GM21390 (cell line): ENCODE data around the gene HIBADH.
"Not testable (repeated sequence)": the region's sequence is repeated elsewhere in the genome, so short reads cannot be mapped to it uniquely, and the experiment has no call there.

Source experiments
- ATAC-seq: cut with Tn5 transposase; IDR thresholded peaks from one replicate; pipeline ENCODE4 v1.9.1; 2021; ENCODE audit not compliant: unreplicated experiment

The HIBADH gene

DNA sequence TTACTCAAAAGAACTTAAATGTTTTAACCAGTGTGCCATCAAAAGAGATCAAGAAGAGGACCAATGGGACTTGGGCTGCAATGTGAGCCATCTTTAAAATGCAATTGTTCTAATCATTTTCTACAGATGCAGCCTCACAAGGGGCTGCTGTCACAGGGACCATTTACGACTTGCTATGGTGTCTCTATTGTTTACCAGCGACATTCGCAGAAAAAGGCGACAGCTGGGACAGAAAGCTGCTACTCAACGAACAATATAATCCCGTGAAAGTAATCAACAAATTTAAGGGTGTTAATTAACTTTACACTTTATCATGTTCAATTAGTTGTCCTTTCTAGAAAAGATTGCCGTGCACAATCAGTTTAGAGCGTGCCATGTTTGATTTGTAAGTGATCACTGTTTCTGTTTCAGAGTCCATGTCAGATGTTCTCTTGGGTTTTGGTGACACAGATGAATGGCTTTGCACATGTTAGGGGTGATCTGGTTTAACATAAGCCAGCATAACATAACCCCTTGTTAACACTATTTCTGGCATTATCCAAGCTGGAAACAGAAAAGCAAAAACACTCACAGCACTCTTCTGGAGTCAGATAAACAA lies 110.8 kb downstream of the HIBADH start:
- ATAC-seq = no peak

DNA sequence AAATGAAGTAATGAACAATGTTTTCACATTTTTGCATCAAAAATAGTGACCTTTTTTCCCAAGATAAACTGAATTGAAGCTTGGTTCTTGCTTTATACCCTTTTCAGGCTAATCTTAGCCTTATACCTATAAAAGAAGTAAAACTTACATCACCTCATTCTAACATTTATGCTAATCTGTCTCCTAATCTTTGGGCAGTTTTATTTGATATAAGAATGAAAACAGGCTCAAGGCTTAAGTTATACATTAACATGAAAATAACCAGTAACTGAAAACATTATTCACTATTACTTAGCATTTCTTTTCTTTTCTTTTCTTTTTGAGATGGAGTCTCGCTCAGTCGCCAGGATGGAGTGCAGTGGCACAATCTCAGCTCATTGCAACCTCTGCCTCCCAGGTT lies 113.1 kb downstream of the HIBADH start:
- no peak for ATAC-seq

DNA sequence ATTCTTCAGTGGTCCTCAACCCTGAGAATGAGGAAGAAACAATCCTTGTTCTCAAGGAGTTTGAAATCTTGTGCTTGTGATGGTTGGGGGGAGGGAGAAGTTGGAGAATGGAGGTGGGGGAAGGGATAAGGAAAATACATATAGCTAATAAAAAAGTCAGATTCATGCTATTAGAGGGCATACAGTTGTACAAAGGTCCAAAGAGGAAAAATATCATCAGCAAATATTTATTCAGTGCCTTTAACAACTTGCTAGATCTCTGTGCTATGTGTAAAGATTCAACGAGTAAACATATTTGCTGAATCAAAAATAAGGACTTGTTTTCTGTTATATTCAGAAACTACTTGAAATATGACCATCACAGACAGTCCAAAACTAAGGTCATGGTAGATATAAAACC lies 114.4 kb downstream of the HIBADH start:
- no peak for ATAC-seq

DNA sequence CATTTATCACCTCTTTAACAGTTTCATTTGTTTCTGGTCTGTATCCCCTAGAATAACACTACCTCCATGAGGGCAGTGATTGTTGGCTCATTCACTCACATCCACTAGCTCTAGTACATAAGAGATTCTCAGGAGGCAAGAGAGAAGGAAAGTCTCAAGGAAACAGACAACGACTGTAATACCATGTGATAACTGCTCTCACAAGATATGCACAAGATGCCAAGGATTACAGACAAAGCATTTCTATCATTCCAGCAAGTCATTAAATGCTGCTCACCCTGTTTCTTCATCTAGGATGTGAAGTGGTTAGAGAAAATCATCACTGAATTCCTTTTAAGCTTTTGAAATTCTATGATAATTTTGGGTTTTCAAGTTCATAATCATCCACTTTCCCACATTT lies 115.3 kb downstream of the HIBADH start:
- no peak for ATAC-seq

DNA sequence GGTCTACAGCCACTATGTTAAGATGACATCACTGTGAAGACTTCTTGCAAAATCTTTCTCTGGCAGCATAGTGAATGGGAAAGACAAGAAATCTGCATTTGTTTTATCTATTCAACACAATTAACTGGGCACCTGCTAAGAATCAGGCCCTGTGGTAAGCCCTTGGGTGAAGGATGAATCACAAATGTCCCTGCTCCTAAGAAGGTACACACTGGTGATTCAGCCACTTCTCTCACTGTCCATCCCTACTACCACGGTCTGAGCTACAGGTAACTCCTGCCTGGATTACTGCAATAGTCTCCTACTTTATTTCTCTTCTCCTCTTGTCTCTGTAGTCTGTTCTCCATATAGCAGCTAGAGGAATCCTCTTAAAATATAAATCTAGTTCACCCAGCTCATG lies 116.1 kb downstream of the HIBADH start:
- ATAC-seq = no peak

DNA sequence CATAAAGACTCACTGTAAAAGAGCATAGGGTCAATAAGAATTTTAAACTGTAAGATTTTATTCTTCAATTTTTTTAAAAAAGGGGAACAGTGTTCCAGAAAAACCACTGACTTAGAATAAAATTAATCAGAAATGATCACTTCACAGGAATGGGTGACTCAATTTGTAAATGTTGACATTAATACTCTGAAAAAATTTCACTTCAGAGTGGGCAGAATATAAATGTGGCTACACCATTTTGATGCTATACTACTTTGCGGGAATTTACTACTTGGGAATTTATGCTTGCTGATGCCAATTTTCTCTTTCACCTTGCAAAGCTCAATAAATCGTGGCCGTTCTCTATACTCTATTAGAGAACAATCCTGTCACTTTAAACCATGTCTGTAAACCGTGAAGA lies 126.9 kb downstream of the HIBADH start:
- no peak for ATAC-seq

DNA sequence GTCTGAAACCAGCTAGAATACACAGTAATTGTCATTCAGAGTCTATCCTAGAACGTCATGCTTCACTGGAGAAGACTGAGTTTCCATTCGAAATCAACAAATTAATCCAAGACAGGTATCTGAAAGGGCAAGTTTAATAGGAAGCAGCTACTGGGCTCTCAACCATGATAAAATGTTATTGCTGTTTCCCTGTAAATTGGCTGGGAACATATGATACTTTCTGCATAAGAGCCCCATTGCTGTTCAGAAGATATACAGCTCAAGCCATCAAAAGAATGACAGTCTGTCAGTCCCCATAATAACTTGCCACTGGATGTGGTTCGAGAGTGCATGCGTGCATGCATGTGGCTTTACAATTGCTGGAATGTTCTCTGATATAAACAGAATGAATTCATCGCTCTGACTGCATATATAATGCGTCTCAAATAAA lies 129.0 kb downstream of the HIBADH start:
- no peak for ATAC-seq

DNA sequence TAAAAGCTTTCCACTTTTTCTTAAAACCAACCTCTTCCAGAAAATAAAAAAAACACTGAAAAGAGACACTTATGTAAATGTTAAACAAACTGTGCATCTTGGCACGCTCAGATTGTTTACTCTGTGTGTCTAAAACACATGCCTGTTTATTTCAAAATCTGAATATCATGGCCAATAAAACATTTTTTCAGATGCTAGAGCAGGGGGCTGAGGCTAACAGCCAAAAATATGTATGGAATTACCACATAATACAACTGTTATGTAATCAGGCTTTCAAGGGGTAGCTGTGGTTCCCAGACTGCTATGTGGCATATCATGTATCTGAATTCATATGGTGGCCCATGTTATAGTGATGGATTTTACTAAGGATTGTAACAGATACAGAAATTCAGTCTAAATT lies 130.4 kb downstream of the HIBADH start:
- ATAC-seq = no peak

DNA sequence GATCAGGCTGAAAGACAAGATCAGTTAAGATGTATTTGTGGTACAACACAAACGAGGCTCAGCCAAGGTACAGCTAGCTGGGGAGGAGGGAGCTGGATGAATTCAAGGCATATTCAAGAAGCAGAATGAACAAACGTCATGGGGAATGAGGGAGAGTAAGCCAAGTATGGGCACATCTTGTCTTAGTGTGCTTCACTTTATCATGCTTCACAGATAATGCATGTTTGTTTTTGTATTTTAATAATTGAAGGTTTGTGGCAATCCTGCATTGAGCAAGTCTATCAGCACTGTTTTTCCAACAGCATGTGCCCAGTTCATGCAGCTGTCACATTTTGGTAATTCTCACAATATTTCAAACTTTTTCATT lies 135.4 kb downstream of the HIBADH start:
- no peak for ATAC-seq

DNA sequence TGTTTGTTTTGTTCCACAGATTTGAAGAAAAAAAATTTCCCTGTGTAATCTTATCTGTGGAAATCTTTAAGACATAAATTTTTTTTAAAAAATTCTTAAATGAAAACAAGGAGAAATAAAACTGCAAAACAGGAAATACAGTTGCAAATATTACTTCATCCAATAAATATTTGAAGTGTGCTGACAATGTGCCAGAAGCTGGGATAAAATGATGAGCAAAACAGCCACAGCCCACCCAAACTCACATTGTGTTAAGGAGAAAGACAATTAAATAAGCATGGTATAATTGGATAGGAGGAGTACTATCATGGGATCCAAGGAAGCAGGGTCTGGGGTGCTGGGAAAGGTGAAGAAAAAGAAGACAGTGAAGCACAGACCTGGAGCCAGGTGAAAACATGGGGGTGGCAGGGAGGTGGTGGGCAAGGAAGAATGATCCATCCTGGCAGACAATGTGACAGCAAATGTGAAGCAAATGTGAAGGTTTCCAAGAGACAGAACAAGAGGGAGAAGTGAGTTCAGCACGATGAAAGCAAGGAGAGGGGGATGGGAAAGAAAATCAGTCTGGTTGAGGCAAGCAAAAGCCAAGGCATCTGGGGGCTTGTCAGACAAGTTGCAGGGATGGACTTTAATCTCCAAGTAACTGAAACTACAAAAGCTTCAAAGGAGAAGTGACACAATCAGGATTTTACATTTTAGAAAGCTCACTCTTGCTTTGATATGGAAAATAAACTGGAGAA lies 135.9 kb downstream of the HIBADH start:
- no peak for ATAC-seq

DNA sequence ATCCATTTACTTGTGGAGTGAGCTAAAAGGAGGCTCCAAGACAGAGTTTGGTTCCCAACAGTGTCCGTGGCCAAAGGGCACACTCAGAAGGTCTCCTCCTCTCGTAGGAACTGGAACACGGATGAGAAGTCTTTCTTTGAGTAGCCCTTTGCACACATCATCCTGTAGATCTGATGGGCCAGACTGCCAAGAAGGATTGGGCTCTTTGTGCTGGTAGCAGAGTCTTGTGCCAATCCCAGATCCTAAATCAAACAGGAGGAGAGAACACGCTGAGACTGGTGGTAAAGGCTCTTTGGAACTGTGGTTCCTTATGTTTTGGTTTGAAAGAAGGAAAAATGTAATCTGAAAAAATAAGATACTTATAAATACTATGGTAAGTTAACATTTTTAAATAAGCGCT lies 136.6 kb downstream of the HIBADH start:
- no peak for ATAC-seq

DNA sequence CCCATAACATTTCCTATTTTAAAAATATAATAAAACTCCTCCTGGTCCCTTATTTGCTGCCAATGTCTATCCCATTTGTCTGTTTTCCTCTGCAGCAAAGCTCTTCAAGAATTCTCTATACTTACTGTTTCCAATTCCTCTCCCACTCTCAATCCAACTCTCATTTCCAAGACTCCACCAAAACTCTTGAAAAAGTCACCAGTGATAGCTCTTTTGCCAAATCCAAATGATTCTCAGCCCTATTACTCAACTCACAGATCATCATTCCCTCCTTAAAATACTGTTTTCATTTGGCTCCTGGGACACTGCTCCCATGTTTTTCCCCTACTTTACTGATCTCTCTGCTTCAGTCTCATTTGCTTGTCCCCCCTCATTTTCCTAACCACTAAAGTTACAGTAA lies 139.4 kb downstream of the HIBADH start:
- ATAC-seq = no peak

DNA sequence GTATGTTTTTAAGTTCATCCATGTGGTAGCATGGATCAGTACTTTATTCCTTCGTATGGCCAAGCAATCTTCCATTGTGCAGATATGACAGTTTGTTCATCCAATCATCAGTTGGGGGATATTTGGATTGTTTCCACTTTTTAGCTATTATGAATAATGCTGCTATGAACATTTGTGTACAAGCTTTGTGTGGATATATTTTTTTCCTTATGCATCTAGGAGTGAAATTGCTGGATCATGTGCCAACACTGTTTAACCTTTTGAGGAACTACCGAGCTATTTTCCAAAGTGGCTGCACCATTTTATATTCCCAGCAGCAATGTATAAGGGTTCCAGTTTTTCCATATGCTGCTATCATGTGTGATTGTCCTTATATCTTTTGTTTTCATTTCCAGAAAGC lies 140.1 kb downstream of the HIBADH start:
- no peak for ATAC-seq

DNA sequence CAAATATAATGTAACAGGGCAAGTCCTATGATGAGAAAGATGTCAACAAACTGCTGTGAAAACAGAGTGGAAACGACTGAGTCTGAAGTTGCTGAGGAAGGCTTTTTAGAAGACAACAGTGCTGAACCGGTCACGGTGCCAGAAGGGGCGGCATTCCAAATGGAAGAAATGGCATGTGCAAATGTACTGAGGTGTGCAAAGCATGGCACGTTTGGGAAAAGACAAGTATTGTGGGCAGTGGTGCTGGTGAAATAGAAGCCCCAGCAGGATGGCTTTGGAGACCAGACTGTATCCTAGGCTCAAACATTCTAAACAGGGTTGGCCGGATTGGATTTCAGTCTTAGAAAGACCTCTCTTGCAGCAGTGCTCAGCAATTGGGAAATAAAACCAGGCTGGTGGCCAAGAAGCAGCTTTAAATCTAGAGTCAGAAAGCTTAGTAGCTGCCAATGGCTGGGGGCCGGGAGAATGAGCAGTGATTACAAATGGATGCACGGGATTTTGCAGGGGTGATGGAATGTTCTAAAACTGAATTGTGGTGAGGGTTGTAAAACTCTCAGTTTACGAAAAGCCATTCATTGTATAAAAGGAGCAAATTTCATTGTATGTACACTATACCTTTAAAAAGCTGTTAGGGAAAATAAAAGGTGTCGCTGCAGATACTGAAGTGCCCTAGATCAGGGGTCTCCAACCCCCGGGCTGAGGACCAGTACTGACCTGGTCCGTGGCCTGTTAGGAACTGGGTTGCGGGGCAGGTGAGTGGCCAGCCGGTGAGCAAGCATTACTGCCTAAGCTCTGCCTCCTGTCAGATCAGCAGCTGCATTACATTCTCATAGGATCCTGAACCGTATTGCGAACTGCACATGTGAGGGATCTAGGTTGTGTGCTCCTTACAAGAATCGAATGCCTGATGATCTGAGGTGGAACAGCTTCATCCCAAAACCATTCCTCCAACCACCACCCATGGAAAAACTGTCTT lies 141.6 kb downstream of the HIBADH start:
- no peak for ATAC-seq

DNA sequence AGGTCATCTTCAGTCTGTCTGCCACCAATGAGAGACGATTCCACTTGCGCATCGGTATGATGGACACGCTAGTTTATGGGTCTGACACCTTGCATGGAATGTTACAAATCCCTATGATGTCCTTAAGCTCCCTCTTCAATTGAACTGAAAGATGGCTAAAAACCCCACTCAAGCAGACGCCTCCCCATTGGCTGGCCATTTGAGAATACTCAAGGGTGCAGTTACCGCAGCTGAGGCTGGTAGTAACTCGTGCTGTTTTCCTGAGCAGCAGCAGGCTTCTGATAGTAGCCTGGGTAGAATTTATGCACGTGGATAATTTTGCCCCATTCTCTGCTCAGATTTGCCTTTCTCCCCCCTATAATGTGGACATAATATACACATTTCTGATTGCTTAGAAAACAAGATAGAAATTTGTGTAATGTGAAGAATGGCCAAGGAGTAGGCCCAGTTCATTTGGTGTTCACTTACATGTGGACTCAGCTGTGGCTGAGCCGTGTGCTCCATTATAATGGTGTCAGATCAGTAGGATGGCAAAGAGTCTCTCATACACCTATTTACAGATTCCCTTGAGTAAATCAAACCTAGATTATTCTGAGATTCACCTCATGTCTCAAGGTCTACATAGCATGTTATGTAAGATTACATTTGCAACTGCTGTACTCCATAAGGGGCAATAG lies 142.8 kb downstream of the HIBADH start:
- ATAC-seq = no peak

DNA sequence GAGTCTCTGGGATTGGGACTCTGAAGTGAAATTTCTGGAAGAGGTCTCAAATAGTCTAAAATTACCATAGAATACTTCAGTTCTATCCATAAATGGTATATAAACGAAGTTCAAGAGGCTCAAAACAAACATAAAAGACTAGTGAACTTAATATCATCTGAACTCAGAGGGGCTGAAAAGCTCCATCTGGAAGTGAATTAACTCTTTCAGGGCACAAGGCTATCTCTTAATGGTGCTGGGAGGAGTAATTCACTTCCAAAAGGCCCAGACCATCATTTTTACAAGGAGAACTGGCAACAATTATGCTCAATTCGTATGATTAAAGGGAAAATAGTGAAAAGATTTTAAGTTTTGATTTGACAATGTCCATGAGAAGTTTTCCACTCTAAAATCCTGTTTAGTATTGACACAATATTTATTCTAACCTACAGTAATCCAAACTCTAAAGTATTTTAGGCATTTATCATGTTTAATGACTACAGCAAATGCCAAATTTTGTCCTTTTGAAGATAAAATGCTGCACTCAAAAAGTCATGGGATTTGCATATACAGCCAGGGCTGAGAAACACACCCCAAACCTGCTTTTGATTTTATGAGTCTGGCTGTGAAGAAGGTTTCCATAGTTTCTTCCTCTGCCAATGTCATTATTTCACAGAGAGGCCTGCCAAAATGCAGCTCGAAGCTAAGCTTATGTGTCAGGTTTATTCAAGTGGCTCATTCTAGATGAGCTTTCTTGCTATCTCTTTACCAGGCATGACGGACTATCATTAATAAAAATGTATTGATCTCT lies 143.9 kb downstream of the HIBADH start:
- ATAC-seq = no peak

DNA sequence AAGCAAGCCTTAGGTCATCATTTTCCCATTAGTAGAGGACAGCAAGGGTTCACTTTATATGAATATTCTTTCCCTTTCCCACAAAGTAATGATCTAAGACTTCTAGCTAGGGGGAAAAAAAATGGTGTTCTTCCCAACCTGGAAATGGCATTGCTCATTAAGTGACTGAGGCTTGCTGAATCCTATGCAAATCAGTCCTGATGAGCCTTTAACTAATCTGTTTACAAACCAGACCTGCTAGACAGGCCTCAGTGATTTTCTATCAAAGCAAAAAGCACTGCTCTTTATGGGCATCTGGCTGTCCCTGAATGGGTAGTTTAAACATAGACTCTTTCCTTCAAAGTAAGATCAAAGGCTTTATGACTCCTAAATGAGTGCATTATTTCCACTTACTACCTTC lies 146.3 kb downstream of the HIBADH start:
- ATAC-seq = no peak

DNA sequence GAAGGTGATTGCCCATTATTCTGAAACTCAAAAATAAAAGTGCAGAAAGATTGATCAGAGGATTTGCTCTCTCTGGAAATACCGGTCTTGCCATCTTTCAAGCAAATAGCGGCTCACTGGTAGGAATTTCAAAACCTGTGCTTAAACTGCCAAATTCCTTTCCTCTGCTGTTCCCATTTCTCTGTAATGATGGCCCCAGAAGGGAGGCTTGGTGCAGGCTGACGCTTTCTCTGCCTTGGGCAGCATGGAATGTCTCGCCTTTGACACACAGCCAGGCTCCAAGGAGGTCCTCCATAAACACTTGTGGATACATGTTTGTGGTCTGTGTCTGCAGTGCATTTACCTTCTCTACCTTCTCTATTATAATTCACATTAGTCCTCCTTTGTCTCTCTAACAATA lies 146.8 kb downstream of the HIBADH start:
- ATAC-seq = no peak

DNA sequence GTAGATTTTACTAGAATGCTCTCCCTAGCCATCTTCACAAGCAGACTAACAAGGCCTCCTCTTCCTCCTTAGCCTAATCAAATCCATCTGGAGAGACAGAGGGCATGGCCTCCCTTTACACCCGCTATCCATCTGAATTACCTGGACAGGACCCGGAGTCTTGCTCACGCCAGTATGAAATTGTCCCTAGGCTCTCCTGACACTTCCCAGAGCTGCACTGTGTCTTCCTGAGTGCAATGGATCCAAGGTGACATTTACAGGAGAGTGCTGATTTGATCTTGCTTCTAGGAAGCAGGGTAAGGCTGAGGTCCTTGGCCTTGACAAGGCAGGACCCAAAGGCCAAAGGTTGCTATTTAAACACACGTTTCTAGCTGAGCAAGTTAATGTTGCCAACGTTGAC lies 147.8 kb downstream of the HIBADH start:
- no peak for ATAC-seq

DNA sequence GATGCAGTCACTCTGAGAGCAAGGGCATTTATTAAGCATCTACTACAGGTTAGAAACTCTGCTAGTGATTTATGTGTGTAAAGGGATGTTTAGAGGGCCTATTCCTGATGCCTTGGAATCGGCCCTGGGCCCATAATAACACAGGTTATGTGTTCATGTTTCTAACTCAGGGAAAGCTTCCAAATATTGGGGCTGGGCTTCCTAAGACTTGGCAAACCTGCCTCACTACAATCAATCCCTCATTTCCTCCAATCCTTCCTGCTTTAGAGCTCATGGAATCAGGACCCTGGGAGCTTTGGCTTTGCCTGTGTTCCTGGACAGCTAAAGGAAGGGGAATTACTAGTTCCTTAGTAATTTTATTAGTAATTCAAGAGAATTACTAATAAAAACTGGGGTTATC lies 148.8 kb downstream of the HIBADH start:
- no peak for ATAC-seq

DNA sequence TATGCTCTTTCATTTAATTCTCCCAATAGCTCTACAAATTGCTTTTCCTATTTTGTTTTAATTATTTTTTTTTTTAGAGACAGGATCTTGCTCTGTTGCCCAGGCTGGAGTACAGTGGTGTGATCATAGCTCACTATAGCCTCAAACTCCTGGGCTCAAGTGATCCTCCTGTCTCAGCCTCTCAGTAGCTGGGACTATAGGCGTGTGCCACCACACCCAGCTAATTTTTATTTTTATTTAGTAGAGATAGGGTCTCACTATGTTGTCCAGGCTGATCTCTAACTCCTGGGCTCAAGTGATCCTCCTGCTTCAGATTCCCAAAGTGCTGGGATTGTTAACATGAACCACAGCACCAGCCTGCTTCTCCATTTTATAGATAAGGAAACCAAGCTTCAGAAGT lies 151.3 kb downstream of the HIBADH start:
- not testable (repeated sequence) for ATAC-seq
